Psoas muscle (tissue), 8 donors: ENCODE measurements around the gene NFKB2. TPM values are rescaled to one million over a fixed set of nuclear protein-coding genes. Genes with fewer than 3 reads are reported as not detected.

Experiments
- ATAC-seq, 4 donors: fragments of 200-7000 bp; cut with Tn5 transposase; one replicate each; pipeline ENCODE4 v1.9.1; 2020; ENCODE audit warnings: moderate library complexity in 3 of 4, mild to moderate bottlenecking in 2 of 4
- DNase-seq, 2 donors: peaks; one replicate each; pipeline ENCODE4 v3.0.0-alpha.2; 2020
- H3K27ac ChIP-seq: fragments of 200-600 bp; one replicate; pipeline ENCODE4 v1.8.0; 2022
- H3K27me3 ChIP-seq, 3 donors: fragments of 200-600 bp in 1 of 3; one replicate each; pipeline versions ENCODE4 v1.6.1 to v1.8.0; 2013 to 2022; ENCODE audit warnings: low read length in 2 of 3, mild to moderate bottlenecking in 2 of 3, moderate library complexity in 1 of 3; ENCODE audit not compliant: insufficient read depth in 3 of 3
- H3K36me3 ChIP-seq, 2 donors: fragments of 200-600 bp in 1 of 2; one replicate each; pipeline versions ENCODE4 v1.6.1 to v1.8.0; 2013 to 2022; ENCODE audit warnings: low read depth in 1 of 2, mild to moderate bottlenecking in 1 of 2, moderate library complexity in 1 of 2; ENCODE audit not compliant: insufficient read depth in 1 of 2
- H3K4me1 ChIP-seq: fragments of 200-600 bp; one replicate; pipeline ENCODE4 v1.8.0; 2022
- H3K4me3 ChIP-seq: fragments of 200-600 bp; one replicate; pipeline ENCODE4 v1.8.0; 2022; ENCODE audit warnings: mild to moderate bottlenecking
- H3K9me3 ChIP-seq: fragments of 200-600 bp; one replicate; pipeline ENCODE4 v1.8.0; 2022
- WGBS, 3 donors: extraction: QIAGEN DNeasy Blood & Tissue Kit; methylation state at CpG; one replicate each; pipeline versions ENCODE4 v1.1.6 to v1.1.7; 2013; 5-methylcytosine and 5-hydroxymethylcytosine counted together
- intact Hi-C, 2 donors: fragments of 100-400 bp; cut with DNase I; formaldehyde crosslinking; loops; one replicate each; pipeline versions ENCODE4 v1.11.0 to v1.14.2; 2022
- polyA plus RNA-seq, 3 donors: library from polyadenylated mRNA; stranded (reverse); fragments of 200-250 nt; gene quantifications; one replicate each; pipeline ENCODE4 v1.2.3, GENCODE V29; 2013
- total RNA-seq, 4 donors: library from RNA; stranded (reverse); fragmentation: NEBNext Ultra II Directional in 2 of 4; extraction: Animal tissue kit (Norgen Biotek cat#: 25700) in 2 of 4; gene quantifications; one replicate each; pipeline versions ENCODE4 v1.2.1 to v1.2.4, GENCODE V29; 2021 to 2023
- TF ChIP-seq, protein P1 (sequence below): fragments of 200-600 bp; IDR thresholded peaks from one replicate; pipeline ENCODE4 v1.8.0; 2022; ENCODE audit warnings: antibody characterized with exemption
- donor health status: healthy with polysubstance abuse.
- donor health status: DM: no; HTN: no; CAD: no; lungs with moderate emphysema.
- donor health status: Bipolar disorder and iron deficiency.
- donor health status: healthy.
- donor health status: DM: yes; HTN: yes; CAD: no.
- donor health status: DM: no; HTN: no; CAD: no.
- donor health status: DM: no; HTN: no; CAD: no.
- donor health status: DM: yes; HTN: yes; CAD: no.

The NFKB2 gene
- total and polyA plus RNA-seq, 7 donors, result 8.3 to 86.0 (median 12.6) TPM

DNA sequence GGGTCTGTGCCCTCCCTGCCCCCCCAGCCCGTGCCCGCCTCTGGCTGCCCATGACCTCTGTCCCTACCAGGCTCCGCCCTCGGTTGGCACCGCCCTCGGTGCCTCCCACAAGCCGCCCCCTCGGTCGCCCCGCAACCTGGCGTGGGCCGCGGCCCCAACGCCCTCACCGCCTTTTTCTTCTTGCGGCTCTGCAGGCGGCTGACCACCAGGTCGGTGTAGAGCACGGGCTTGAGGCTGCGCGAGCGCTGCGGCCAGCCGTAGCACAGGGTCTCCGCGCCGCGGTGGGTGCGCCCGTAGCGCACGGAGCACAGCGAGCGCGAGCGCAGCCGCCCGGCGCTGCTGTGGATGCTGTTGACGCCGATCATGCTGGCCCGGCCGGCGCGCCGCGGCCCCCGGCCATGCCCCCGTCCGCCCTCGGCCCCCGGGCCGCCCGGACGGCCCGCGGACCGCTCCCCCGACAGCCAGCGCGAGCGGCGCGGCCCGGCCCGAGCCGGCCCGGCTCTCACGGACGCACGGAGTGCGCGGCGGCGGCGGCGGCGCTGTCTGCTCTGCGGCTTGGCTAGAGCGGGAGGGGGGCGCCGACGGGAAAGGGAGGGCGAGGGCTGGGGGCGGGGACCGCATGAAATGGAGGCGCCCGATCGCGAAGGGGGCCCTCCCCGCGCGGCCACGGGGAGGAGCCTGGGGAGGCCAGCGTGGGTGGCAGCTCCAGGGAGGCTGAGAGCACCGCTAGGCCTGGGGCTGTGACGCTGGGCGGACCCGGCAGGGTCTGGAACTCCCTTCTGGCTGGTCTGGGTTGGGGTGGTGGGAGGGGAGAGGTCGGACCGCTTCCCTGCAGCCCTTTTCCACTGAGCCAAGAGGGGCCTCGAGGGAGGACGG is 13.5 kb downstream of the NFKB2 start:
- Histone ChIP-seq H3K27ac (no peak overlapping the region), H3K9me3 (no peaks in the 10 kb centered on the region), H3K4me1 (peaks cover 4% of the 10 kb centered on the region), H3K4me3 (peak overlapping the region; percentile 53), H3K36me3 (no peaks in the 10 kb centered on the region), H3K27me3 (peaks cover 0 to 62% (median 33%) of the 10 kb centered on the region in 3 donors)
- intact Hi-C loops, result no loop called here
- no peak for DNase-seq
- ATAC-seq, result peak in 3 of 4 donors; percentile 7 to 39 (median 8)
- WGBS, 3 donors, result 2% methylated on average over 49 to 103 of the region's 103 CpGs
- TF ChIP-seq, protein P1, sequence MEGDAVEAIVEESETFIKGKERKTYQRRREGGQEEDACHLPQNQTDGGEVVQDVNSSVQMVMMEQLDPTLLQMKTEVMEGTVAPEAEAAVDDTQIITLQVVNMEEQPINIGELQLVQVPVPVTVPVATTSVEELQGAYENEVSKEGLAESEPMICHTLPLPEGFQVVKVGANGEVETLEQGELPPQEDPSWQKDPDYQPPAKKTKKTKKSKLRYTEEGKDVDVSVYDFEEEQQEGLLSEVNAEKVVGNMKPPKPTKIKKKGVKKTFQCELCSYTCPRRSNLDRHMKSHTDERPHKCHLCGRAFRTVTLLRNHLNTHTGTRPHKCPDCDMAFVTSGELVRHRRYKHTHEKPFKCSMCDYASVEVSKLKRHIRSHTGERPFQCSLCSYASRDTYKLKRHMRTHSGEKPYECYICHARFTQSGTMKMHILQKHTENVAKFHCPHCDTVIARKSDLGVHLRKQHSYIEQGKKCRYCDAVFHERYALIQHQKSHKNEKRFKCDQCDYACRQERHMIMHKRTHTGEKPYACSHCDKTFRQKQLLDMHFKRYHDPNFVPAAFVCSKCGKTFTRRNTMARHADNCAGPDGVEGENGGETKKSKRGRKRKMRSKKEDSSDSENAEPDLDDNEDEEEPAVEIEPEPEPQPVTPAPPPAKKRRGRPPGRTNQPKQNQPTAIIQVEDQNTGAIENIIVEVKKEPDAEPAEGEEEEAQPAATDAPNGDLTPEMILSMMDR, result no peak

DNA sequence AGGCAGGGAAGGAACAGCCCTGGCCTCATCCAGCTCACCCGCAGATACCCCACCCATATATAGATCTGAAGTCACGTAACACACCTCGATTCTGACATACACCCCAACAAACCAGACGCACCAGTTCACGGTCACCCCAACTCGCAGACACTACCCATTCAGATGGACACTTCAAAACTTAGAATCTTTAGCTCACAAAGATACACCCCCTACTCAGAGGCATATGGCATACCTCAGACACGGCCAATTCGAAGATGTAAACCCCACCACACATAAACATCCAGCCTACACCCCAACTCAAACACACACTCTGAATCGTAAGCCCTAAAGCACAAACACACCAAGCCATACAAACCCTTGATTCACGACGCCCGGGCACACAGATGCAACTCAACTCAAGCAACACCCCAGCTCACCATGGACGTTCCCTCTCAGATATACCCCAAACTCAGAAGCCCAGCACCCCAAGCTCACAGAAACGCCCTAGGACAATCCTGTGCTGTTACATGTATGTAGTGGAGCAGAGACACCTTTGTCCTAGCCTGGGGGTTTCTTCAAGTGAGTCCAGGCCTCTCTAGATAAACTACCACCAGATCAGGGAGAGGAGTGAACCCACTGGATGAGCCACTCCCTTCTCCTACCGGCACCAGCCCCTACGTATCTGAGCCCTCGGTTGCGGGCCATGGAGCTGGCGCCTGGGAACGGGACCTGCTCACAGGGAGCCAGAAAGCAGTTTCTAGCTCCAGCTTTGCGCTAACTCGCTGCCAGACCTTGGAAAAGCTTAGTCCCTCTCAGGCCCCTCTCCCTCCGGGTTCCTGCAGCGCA is 14.3 kb downstream of the NFKB2 start:
- peaks cover 4% of the 10 kb centered on the region for H3K4me1 ChIP-seq
- DNase-seq (no peak), ATAC-seq (peak in 1 of 4 donors; percentile 13)
- intact Hi-C loops, result no loop called here
- peak overlapping the region; percentile 50 for H3K4me3 ChIP-seq
- 33 to 39% (median 38%) methylated on average over 23 to 24 of the region's 24 CpGs for WGBS, 3 donors
- H3K27ac ChIP-seq, result no peak overlapping the region
- peaks cover 0 to 67% (median 35%) of the 10 kb centered on the region in 3 donors for H3K27me3 ChIP-seq
- no peaks in the 10 kb centered on the region for H3K9me3 ChIP-seq
- H3K36me3 ChIP-seq, result no peaks in the 10 kb centered on the region
- TF ChIP-seq, protein P1, result no peak

DNA sequence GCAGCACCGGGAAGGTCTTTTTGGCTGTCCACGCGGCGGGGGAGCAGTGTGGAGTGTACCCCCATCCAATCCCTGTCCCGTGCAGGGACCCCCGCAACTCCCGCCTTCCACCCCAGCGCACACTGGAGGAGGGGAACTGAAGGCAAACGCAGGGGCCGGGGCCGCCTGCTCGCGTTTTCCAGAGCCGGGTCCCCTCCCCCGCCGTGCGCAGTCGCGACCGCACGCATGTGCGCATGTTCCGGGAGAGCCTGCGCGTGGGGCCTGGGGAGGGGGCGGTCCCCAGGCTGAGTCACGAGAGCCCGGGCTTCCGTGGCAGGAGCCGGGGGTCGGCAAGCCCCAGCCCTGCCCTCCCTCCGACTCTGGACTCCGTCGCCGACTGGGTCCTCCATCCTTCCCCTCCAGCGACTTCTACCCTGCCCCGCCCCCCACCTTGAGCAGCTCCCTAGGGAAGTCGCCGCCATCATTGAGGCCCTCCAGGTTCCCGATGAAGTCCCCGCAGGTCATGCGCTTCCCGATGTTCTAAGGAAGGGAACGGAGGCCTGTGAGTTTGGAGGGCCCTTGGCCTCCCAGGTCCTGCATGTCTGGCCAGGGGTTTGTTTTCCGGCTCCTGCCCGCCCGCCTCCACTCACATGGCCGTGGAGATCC is 15.0 kb downstream of the NFKB2 start:
- peak overlapping the region; percentile 30 for H3K4me3 ChIP-seq
- H3K27ac ChIP-seq, result no peak overlapping the region
- H3K4me1 ChIP-seq, result peaks cover 4% of the 10 kb centered on the region
- ATAC-seq, result no peak
- intact Hi-C loops, result no loop called here
- 3 to 4% (median 3%) methylated on average over 29 to 48 of the region's 48 CpGs for WGBS, 3 donors
- DNase-seq, result no peak
- peaks cover 0 to 74% (median 37%) of the 10 kb centered on the region in 3 donors for H3K27me3 ChIP-seq
- TF ChIP-seq, protein P1, result no peak
- H3K9me3 ChIP-seq, result no peaks in the 10 kb centered on the region
- H3K36me3 ChIP-seq, result no peaks in the 10 kb centered on the region

DNA sequence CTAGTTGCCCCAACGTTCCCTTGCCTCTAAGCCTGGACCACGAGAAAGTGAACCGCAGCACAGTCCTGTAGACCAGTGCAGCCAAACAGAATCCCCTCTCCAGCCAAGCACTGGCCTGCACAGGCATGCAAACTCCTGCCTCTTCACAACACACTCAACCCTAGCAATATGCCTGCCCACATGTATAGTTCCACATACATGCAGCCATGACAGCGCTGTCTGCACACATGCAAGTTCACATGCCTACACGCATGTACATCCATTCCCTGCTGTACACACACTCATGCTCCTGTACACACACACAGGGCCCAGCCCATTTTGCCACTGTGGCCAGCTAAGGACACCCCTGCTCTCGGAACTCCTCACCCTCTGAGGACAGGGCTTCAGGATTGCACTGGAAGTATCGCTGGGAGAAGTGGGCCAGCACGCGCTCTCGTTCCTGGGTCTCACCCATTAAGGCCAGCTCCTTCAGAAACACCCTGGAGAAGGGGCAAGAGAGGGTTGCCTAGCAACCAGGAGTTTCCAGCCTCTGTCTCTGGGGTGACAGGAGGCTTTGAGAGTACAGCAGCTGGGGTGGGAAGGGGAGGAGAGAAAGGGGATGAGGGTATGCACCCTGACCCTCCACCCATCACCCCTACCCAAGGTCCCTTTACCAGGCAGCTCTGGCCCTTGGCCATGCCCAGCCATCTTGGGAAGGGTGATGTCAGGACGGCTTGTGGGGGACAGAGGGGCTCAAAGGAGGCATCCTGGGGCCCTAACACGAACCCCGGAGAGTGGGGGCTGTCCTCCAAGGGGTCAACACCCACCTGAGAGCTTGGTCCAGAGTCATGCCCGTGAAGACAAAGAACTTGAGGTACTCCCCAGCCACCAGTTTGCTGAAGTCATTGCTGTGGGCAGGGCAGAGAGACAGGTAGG is 16.1 kb downstream of the NFKB2 start:
- ATAC-seq (no peak), DNase-seq (no peak)
- H3K36me3 ChIP-seq, result no peaks in the 10 kb centered on the region
- no peaks in the 10 kb centered on the region for H3K9me3 ChIP-seq
- intact Hi-C loops, result no loop called here
- no peak overlapping the region for H3K27ac ChIP-seq
- 72 to 78% (median 76%) methylated on average over 14 of the region's 14 CpGs for WGBS, 3 donors
- peaks cover 4% of the 10 kb centered on the region for H3K4me1 ChIP-seq
- no peak overlapping the region for H3K4me3 ChIP-seq
- H3K27me3 ChIP-seq, result peaks cover 0 to 84% (median 37%) of the 10 kb centered on the region in 3 donors
- TF ChIP-seq, protein P1, result no peak
